DND-41 (cell line): ENCODE results near the gene EPB41L2.

Experiments
- EZH2 ChIP-seq: IDR thresholded peaks from 3 replicates; pipeline ENCODE4 v1.6.1; 2012; ENCODE audit warnings: borderline replicate concordance, low read depth, mild to moderate bottlenecking, moderate library complexity, low read length, inconsistent platforms; ENCODE audit not compliant: severe bottlenecking
- TF ChIP-seq, protein P1 (sequence below): IDR thresholded peaks from 2 replicates; pipeline ENCODE4 v1.5.1; 2012; ENCODE audit warnings: borderline replicate concordance, low read length, moderate library complexity, mild to moderate bottlenecking; ENCODE audit not compliant: poor library complexity, severe bottlenecking; ENCODE audit errors: extremely low read depth

DNA sequence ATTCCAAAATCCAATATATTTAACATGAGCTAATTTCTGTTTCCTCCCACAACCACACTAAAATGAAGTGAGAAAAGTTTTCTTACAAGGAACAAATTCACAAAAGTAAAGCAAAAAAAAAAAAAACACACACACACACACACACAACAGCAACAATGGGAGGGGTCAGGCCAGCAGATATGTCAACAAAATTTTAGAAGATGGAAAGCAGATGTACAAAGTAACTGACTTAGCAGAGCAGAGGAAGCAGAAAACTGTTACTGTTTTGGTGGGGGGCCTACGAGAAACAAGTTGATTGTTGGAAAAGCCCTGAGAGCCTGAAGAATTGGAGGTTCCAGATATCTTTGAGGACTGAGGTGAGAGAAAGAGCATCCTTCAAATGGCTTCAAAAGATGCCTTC lies 11.7 kb downstream of the EPB41L2 start:
- TF ChIP-seq, protein P1, sequence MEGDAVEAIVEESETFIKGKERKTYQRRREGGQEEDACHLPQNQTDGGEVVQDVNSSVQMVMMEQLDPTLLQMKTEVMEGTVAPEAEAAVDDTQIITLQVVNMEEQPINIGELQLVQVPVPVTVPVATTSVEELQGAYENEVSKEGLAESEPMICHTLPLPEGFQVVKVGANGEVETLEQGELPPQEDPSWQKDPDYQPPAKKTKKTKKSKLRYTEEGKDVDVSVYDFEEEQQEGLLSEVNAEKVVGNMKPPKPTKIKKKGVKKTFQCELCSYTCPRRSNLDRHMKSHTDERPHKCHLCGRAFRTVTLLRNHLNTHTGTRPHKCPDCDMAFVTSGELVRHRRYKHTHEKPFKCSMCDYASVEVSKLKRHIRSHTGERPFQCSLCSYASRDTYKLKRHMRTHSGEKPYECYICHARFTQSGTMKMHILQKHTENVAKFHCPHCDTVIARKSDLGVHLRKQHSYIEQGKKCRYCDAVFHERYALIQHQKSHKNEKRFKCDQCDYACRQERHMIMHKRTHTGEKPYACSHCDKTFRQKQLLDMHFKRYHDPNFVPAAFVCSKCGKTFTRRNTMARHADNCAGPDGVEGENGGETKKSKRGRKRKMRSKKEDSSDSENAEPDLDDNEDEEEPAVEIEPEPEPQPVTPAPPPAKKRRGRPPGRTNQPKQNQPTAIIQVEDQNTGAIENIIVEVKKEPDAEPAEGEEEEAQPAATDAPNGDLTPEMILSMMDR = no peak
- TF ChIP-seq EZH2 = no peak
